Activated CD8-positive, alpha-beta memory T cell treated with anti-CD3 and anti-CD28 coated beads, Interleukin-2, amount 50 U/mL, for 24 hours (primary cell): ENCODE data around the gene SMARCB1.

Source experiments
- DNase-seq: peaks from one replicate; pipeline ENCODE4 v3.0.0-alpha.2; 2020; ENCODE audit errors: extremely low read depth

The SMARCB1 gene

DNA sequence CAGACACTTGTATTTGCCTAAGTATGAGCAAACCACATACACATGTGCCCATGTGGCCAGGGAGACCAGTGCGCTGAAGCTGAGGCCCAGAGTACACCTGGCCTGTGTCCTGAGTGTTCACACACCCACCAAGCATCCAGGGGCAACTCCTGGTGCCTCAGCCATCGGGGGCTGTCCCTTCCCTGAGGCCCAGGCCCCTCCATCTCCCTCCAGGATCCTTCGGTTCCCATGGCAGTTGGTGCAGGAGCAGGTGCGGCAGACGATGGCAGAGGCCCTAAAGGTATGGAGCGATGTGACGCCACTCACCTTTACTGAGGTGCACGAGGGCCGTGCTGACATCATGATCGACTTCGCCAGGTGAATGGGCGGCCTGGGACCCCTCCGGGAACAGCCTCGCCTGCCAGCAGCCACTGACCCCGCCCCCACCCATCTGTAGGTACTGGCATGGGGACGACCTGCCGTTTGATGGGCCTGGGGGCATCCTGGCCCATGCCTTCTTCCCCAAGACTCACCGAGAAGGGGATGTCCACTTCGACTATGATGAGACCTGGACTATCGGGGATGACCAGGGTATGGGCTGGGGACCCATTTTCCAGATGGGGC, 6.5 kb upstream of the SMARCB1 start:
- no peak for DNase-seq

DNA sequence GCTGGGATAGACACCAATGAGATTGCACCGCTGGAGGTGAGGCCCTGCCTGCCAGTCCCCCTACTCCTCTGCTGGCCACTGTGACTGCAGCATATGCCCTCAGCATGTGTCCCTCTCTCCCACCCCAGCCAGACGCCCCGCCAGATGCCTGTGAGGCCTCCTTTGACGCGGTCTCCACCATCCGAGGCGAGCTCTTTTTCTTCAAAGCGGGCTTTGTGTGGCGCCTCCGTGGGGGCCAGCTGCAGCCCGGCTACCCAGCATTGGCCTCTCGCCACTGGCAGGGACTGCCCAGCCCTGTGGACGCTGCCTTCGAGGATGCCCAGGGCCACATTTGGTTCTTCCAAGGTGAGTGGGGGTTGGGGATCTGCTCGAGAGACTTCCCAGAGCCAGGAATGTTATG, 5.7 kb upstream of the SMARCB1 start:
- no peak for DNase-seq

DNA sequence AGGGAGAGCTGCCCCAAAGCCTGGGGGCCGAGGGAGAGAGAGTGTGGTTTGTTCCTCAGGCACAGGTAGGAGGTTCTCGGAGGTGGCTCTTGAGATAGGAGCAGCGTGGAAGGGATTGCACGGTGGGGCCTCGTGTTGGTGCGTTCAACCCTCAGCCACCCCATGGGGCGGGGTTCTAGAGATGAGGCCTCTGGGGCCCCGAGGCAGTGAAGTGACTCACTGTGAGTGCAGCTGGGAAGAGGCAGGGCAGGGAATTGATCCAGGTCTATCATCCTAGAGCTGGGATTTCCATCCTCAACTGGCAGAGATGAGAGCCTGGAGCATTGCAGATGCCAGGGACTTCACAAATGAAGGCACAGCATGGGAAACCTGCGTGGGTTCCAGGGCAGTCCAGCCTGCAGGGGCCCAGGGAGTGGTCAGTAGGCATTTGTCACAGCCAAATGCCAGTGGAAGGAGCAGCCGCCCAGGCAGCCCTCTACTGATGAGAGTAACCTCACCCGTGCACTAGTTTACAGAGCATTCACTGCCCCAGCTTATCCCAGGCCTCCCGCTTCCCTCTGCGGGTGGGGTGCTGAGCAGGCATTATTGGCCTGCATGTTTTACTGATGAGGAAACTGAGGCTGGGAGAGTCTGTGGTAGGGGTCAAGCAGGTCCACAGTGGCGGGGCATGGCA, 5.1 kb upstream of the SMARCB1 start:
- DNase-seq, result no peak

DNA sequence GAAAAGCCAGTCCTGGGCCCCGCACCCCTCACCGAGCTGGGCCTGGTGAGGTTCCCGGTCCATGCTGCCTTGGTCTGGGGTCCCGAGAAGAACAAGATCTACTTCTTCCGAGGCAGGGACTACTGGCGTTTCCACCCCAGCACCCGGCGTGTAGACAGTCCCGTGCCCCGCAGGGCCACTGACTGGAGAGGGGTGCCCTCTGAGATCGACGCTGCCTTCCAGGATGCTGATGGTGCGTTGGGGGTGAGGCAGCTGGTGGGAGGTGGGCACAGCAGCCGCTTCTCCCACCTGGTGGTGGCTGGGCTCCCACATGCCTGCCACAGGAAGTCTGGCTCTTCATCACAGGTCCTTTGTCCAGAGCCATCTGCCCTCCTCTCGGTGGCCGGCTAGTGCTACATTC, 4.5 kb upstream of the SMARCB1 start:
- DNase-seq, result no peak

DNA sequence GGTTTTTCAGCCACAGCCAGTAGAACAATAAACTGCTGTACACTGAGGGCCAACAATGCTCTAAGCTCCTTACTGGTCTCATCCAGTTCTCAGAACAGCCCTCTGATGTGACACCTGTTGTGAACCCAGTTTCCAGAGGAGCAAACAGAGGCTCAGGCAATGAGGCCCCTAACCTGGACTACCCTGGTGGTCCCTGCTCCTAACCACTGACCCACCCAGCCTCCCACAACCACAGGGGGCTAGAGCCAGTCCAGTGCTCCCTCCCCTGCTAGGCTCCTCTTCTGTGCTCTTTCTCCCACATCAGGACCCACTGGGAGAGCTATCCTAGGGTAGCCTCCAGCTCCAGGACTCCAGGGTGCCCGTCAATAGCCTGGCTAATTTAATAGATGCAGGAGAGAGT, 4.1 kb upstream of the SMARCB1 start:
- DNase-seq, result no peak

DNA sequence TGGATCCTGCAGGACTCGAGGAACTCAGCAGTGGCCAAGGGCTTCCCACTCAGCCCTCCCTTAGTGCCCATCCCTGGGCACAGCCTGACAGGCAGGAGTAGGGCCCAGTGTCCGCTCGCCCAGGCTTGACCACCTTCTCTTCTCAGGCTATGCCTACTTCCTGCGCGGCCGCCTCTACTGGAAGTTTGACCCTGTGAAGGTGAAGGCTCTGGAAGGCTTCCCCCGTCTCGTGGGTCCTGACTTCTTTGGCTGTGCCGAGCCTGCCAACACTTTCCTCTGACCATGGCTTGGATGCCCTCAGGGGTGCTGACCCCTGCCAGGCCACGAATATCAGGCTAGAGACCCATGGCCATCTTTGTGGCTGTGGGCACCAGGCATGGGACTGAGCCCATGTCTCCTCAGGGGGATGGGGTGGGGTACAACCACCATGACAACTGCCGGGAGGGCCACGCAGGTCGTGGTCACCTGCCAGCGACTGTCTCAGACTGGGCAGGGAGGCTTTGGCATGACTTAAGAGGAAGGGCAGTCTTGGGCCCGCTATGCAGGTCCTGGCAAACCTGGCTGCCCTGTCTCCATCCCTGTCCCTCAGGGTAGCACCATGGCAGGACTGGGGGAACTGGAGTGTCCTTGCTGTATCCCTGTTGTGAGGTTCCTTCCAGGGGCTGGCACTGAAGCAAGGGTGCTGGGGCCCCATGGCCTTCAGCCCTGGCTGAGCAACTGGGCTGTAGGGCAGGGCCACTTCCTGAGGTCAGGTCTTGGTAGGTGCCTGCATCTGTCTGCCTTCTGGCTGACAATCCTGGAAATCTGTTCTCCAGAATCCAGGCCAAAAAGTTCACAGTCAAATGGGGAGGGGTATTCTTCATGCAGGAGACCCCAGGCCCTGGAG, 3.3 kb upstream of the SMARCB1 start:
- no peak for DNase-seq

DNA sequence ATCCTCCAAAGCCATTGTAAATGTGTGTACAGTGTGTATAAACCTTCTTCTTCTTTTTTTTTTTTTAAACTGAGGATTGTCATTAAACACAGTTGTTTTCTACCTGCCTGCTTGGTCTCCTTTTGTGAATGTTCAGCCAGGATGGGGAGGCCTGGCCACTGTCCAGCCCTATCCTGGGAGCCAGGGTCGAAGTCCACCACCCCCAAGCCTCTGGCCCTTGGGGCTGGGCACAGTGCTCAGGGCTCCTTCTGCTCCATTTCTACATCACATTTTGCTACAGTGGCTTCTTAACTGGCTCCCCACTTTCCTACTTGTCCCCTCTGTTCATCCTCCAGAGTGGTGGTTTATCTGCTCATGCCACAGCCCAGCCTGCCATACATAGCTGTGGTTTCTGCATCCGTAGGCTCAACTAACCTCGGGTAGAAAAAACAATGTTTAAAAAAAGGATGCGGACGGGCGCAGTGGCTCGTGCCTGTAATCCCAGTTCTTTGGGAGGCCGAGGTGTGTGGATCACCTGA, 2.5 kb upstream of the SMARCB1 start:
- no peak for DNase-seq

DNA sequence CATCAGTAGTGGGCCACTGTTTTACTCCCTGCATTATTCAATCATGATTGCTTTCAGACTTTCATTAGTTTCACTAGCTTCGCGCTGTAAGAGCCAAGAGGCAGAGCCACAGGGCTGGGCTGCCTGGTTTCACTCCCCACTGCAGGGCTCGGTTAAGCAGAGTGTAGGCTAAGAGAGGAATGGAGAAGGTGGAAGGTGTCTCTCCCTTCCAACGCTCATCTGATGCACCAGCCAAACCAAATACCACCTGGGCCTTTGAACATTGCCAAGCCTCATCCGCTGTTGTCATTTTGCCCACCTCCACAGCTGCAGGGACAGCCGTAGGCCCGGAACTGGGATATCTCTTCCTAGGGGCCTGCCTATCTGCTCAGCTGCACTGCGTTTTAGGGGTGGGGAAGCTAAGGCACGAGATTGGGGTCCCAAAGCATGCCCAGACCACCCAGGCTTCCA, 480 bp upstream of the SMARCB1 start:
- DNase-seq, result no peak

DNA sequence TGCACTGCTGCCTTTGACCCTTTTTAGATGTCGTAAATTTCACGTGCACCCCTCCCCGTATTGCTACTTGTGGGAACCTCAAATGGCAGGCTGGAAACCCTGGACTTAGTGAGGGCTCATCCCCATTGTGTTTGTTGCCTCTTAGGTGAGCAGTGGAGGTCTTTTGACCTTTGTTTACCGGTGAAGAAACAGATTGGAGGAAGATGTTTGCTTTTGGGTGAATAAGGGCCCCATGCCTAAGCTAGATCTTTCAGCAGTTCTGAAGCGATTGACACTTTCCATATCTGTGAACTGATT, 782 bp downstream of the SMARCB1 start:
- no peak for DNase-seq

DNA sequence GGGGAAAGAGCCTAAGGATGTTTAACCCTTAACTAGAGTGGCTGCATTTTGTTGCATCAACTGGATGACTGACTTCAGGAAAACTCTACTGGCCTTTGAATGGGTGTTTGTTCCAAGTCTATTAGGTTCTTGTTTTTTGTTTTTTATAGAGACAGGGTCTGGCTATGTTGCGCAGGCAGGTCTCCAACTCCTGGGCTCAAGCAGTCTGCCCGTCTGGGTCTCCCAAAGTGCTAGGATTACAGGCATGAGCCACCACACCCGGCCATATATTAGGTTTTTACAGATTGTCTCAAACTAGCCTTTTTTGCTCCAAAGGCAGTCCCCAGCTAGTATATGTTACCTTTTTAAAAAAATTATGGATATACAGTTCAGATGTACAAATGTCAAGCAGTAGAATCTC, 1.1 kb downstream of the SMARCB1 start:
- DNase-seq, result no peak

DNA sequence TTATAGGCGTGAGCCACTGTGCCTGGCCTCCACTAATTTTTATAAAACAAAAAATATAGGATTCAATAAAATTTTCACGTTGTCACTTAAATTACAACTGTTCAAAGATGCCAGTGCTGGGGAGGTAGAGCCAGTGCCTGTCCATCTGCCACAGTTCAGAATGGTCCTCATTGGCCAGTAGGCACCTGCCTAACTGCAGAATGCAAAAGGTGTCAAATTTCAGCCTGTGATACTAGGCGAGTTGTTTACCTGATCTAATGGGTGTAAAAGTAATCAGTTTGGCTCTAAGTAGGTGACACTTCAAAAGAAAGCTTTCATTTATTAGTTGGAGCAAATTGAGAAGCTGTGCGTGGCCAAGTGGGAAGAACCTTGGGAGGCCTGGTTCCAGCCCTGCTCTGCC, 2.4 kb downstream of the SMARCB1 start:
- no peak for DNase-seq

DNA sequence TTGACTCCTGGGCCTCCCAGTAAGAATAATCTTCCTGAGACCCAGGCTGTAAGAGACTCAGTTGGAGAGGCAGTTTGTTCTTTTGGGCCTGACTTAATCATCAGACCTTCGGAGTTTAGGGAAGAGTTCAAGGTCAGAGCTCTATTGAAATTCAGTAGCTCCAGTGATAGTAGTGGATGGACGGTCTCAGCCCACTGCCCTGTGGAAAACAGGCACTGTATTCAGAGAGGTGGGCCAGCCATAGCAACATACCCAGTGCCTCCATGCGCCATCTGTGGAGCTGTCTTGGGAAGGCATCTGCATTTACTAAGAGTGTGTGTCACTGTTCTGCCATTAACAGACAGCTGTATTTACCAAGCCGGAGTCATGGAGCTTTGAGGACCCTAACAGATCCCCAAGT, 2.9 kb downstream of the SMARCB1 start:
- DNase-seq, result no peak

DNA sequence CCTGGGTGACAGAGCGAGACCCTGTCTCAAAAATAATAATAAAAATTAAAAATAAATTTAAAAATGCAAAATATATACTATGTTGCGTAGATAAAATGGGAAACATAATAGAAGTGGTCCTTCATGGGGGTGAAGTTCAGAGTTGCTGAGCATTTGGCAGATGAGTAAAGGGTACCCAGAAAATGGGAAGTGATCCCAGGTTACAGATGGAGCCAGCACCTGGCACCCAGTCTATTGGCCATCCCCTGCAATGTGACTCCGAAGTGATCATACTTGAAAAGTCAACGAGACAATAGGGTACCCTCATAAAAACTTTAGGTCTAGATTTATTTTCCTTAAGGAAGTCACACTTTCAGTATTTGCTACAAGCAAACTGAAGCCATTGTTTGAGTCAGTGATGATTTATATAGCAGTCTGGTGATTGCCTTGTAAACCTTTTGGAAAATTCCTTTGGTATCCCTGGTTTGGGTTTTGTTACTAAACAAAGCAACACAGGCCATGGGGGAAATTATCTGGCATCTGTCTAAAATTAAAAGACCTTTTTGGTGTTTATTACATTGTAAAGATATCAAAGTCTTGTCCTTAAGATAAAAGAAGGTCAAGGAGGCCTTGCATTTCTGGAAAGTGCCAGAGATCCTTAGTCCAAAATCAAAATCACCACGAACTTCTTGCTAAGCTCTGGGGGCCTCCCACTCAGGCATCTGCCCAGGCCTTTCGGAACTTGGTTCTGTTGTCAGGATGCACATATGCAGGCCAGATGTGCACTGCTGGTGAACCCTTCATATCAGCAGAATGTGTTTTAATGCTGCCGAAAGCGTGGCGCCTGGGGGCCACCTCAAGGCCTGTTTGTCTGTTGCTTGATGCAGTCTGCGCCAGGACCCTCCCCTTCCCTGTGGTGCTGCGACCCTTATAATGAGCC, 4.3 kb downstream of the SMARCB1 start:
- DNase-seq, result no peak

DNA sequence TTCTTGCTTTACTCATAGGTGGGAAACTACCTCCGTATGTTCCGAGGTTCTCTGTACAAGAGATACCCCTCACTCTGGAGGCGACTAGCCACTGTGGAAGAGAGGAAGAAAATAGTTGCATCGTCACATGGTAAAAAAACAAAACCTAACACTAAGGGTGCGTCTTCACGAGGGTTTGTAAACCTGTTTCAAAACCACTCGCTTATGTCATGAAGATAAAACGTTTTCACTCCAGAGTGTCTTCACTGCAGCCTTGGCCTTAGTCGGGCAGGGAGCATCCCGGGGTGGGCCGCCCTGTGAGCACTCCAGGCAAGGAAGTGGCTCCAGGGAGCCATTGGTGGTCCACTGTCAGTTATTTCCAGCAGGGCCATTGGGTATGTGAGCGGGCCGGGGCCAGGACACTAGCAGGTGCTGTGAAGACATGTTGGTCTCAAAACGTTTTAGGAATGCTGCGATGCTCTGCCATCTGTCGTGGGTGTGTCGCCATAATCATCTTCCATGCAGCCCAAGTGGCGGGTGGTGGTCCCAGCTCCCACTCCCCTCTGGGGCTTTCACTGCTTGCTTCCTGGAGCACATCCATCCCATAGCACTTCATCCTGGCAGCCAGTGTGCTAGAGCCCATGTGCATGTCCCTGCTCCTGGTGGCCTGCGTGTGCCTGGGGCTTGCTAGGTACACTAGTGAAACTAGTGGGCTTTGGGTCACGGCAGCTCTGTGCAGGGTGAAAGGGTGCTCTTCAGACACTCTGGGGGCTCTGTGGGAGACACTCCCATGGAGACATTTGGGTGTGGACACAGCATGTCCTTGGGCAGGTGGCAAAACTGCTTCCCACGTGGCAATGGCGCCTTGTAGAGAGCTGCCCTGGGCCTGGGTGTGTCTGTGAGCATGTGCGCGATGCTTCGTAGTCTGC, 5.2 kb downstream of the SMARCB1 start:
- no peak for DNase-seq

DNA sequence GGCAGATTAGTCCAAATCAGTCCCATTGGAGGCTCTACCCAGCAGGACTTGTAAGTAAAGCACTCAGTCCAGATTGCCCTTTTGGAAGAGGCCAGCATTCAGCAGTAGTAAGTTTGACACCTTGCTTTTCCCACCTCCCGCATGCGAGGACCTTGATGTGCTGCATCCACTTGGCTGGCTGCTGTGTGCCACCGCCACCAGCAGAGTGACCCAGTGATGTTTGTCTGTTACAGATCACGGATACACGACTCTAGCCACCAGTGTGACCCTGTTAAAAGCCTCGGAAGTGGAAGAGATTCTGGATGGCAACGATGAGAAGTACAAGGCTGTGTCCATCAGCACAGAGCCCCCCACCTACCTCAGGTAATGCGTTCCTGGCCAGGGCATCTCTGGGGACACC, 6.6 kb downstream of the SMARCB1 start:
- DNase-seq, result no peak

DNA sequence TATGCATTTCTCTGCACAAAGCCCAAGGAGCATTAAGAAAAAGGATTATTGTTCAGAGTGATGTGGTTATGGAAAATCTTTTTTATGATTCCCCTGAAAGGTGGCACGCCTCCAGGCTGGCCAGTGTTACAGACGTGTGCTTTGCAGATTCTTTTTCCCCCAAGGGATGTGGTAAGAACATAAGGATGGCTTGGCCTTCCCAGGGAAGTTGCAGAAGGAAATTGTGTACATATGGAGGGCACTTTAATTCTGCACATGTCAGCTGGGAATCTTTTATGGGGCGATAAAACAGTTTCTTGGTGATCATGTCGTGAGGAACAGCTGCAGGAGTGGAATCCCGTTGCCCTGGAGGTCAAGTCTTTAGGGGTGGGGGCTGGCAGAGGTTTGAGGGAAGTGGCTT, 9.7 kb downstream of the SMARCB1 start:
- no peak for DNase-seq

DNA sequence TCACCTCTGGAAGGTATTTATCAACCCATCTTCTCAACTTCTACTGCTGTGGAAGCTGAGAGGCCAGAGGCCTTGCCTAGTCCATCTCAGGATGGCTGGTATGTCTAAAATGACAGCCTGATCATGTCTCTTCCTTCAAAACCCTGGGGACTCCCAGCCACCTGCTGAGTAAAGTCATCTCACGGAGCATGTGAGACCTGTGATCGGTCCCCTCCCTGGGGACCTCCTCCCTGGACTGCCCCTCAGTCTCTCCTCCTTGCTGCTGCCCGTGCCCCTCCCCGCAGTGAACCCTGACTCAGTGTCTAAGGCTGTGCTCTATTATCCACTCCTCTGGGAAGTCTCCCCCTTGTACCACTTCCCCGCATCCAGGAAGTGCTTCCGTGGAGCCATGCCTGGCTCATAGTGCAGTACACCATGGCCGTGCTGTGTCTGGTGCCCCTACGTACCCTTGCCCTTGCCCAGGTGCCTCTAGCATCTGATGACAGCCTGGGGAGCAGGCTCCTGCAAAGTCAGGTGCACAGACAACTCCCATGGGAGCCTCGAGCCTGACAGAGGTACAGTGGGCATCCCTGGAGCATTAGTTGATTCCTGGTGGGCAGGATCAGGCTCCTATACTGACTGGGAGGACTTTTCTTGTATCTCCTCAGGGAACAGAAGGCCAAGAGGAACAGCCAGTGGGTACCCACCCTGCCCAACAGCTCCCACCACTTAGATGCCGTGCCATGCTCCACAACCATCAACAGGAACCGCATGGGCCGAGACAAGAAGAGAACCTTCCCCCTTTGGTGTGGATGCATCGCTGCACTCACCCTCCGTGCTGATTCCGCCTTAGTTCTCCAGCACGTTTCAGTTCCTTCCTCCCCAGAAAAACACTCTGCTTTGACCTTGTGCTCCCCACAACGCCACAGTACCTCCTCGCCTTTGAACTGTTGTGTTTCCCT, 13.8 kb downstream of the SMARCB1 start:
- DNase-seq, result no peak

DNA sequence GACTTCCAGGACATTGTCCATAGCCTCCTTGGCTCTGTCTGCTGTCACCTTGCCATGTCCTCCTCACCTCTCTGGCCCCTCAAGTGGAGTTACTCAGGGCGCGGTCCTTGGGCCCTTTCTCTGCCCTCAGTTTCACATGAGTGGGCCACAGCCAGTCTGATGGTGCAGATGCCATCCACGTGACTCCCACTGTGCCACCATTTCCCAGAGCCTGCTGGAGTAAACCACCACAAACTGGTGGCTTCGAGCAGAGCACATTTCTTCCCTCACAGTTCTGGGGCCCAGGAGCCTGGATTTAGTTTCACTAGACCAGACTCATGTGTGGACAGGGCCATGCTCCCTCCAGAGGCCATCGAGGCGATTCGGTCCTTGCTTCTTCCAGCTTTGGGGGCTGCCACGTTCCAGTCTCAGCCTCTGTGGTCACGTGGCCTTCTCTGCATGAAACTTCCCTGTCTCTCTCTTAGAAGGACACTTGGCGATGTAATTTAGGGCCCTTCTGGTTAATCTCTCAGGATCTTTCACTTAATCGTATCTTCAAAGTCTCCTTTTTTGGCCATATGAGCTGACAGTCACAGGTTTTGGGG, 14.6 kb downstream of the SMARCB1 start:
- DNase-seq, result no peak

DNA sequence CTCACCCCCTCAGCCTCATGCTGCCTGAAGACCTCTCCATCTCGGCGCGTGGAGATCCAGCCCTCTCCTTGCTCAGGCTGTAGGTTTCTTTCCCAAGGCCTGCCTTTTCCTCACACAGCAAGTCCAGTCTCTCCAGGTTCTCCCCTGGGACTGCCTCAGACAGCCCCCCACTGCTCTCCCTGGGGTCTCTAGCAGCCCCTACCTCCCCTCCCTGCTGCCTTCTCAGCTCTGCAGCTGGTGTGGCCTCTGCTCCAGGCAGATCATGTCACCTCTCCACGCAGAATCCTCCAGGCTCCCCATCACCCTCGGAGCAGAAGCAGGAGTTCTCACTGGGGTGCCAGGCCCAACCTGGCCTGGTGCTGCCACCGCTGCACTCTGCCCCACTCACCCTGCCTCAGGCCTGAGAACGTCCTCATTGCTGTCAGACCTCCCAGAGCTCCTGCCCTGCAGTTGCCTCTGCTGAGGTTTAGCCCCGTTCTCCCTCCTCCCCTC, 15.2 kb downstream of the SMARCB1 start:
- no peak for DNase-seq
